ENCODE data around the gene MNDA. TPM values are rescaled to one million over a fixed set of nuclear protein-coding genes. Genes with fewer than 3 reads are reported as not detected.

MNDA gene
- 1 to 10 TPM; 2.5 to 6.2 (median 3.7) TPM for polyA plus RNA-seq (ENCODE audit: insufficient read length in 4 of 4)

DNA sequence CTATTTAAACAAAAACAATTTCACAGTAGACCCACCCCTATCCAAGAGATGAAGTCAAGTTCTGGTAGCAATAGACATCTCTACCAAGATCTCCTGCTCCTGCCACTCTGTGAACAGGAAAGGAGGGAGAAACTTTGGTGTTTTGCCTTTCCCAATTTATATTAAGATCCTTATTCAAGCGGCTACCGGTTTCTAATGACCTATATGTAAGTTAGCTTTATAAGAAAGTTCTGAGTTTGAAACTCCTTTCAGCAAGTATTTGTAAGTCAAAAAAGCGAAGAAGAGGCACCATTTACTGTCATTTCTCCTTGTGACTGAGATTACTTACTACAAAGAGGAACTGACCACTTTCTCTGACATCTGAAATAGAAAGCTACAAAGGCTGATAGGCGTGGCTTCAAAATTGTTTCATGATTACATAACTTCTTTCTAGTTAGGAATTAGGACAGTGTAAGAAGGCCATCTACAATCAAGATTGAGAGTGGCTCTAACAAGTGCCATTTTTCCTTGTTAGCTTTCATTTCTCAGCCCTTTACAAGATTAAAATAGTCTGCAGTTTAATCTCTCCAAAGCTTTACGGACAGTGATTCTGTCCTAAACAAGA, at the start of gene MNDA:
TSS of gene MNDA (plus strand) at position 448 of the 604 bp plus-strand sequence. CDS start 10,803 bp downstream, outside the sequence.
- DNase-seq (ENCODE audit: low read depth in 4 of 4, low spot score in 3 of 4) = no peak

DNA sequence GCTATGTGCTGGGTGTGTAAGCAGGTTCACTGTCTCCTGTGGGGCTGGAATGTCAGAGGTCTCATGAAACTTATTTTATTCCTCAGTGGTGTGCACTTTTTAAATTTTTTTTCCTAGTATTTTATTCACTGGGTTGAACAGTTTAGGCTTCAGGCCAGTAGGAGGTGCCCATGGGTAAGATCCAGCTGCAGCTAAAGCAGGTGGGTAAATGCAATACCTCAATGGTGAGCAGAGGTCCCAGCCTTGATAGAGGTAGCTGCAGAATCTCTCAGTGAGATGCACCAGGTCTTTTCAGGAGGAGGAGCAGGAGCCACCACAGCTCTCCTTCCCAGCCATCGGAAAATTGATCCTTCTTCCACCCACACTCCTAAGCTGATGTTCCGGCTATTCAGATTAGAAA, 37.5 kb upstream of the MNDA start:
- DNase-seq (ENCODE audit: low read depth in 4 of 4, low spot score in 3 of 4) = no peak

DNA sequence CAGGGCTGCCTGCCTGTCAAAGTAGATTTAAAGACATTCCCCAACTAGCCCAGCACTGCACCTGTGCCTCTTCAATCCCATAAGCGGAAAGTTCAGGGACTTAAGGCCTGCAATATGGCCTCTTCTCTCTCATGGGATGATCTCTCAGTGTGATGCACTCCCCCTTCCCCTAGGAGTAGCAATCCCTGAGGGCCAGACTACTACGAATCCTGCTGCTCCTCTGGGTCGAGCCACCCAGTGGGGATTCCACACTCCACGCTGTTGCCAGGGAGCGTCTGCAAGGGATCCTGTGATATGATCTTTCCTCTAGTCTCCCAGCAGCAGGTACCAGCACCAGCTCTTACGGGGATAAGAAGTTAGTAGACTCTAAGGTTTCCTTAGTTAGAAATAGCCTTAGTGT, 36.9 kb upstream of the MNDA start:
- no peak for DNase-seq (ENCODE audit: low read depth in 4 of 4, low spot score in 3 of 4)

DNA sequence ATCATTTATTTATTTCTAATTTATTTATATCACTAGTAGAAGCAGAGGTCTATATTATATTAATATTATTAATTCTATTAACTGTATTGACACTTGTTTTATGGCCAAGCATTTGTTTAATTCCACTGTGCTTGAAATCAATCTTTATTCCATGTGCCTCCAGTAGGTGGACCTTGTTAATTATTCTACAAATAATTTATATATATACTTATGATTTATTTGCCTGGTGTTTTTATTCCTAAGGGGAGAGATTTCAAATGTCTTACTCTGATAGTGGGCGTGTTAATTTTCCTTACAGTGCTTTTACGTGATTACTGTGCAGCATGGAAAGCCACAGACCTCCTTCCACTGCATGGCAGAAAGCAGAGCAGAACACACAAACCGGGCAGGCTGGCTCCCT, 32.6 kb upstream of the MNDA start:
- no peak for DNase-seq (ENCODE audit: low read depth in 4 of 4, low spot score in 3 of 4)

DNA sequence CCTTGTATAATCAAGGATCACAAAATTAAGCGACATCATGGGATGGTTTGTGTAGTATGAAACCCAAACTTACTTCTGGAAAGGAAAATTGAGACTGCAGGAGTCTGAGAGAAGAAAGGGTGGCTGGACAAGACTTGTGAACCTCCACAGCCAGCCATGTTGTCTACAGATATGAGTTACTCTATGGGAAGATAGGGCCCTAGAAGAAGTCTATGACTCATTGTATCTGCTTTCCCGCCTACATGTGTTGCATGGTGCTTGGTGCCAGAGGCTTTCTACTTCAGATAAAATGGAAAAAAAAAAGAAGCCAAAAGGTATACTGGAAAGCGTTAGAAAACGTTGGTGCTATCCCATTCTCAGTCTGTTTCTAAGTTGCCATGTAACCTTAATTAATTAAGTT, 31.5 kb upstream of the MNDA start:
- DNase-seq (ENCODE audit: low read depth in 4 of 4, low spot score in 3 of 4) = no peak

DNA sequence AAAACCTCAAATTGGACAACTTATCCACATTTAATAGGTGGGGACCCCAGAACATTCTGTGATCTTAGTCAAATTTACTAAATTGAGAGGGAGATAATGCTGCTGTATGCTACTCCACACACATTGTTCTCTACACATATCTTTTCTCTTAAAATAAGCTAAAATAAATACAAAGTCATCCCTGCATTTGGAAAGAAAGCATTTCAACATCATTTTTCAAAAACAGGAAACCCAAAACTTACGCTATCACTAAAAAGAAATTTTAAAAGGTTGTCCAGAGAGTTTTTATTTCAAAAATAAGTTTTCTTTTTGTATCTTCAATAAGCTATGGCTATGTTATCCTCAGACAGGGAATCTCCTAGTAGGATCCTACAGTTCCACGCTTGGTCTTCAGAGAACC, 30.6 kb upstream of the MNDA start:
- DNase-seq (ENCODE audit: low read depth in 4 of 4, low spot score in 3 of 4) = no peak

DNA sequence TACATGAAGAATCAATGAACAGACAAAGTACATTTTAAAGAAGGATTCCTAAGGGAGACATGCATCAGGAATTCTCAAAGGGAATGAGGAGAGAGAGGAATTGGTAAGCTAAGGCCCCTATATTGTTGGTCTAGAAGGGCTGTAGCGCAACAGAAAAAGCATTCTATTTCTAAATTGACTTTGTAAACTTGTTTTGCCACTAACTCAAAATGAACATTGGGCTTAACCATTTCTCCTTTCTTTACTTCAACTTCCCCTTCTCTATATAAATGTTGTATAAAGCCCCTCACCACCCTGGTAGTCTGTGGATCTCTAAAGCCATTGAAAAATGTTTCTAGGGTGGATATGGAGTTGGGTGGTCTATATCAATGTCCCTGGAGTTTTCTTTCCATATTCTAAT, 29.8 kb upstream of the MNDA start:
- no peak for DNase-seq (ENCODE audit: low read depth in 4 of 4, low spot score in 3 of 4)

DNA sequence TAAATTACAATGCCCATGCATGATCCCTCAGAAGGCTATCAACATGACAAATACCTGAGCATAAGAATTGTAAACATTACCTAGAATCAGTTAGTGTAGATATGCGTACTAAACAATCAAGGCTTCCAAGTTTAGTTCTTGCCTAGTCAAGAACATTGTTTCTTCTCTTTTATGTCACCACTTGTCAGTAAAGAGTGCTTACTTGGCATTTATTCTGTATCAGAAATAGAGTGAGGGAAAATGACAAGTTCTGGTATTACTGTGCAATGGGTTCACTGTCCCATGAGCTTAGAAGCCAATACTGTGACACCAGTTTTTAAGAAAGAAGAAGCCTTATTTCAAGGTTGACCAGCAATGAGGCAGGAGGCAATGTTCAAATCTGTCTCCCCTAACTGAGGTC, 27.5 kb upstream of the MNDA start:
- DNase-seq (ENCODE audit: low read depth in 4 of 4, low spot score in 3 of 4) = no peak

DNA sequence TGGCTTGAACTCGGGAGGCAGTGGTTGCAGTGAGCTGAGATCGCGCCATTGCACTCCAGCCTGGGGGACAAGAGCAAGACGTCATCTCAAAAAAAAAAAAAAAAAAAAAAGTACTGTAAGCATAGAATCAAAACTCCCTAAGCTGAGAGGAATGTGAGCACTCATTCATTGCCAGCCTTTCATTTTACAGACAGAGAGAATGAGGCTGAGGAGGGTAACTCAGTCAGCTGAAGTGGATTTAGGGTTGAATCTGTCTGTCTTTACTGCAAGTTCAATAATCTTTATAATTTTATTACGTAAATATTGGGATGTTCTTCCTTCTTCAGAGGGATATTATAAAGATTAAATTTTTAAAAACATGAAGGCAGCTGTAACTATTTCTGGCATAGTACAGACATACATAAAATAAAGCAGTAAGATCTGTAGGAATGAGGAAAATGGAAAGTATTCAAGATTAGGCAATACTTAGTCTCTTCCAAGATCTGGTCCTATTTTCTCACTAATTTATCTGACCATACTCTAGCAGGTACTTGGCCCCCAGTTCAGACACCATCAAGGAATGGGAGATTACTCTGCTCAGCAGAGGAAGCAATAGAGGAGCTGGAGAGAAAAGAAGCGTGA, 24.1 kb upstream of the MNDA start:
- DNase-seq (ENCODE audit: low read depth in 4 of 4, low spot score in 3 of 4) = no peak

DNA sequence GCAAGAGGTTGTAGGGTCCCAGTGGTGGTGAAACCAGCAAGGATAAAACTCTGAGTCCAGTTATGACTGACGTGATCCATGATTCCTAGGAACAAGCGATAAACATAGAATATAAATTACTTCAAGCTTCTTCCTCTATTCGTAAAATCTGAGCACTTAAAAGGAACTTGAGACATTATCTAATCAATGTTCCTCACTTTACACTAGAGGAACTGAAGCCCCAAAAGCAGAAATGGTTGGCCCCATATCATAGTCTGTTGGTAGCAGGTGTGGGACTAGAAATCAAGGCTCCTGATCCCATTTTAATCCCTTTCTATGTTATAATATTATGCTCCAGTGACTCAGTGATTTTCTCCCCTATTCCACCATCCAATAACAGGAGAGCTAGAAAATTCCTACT, 21.9 kb upstream of the MNDA start:
- no peak for DNase-seq (ENCODE audit: low read depth in 4 of 4, low spot score in 3 of 4)

DNA sequence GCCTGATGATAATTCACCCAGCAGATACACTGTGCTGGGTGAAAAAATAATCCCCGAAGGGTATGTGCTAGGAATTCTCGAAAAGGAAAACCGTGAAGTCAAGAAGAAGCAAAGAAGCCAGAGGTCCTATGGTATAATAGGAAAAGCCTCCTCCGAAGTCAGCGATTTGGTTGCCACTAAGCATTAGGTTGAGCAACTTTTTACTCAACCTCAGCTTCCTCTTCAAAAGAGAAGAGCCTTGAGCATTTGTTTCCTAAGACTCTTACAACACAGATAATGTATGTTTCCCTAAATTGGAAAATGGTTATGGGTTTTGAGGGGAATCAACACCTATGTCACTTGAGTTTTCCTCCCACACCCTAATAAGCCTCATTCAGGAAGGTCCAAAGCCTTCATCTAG, 21.3 kb upstream of the MNDA start:
- DNase-seq (ENCODE audit: low read depth in 4 of 4, low spot score in 3 of 4) = no peak

DNA sequence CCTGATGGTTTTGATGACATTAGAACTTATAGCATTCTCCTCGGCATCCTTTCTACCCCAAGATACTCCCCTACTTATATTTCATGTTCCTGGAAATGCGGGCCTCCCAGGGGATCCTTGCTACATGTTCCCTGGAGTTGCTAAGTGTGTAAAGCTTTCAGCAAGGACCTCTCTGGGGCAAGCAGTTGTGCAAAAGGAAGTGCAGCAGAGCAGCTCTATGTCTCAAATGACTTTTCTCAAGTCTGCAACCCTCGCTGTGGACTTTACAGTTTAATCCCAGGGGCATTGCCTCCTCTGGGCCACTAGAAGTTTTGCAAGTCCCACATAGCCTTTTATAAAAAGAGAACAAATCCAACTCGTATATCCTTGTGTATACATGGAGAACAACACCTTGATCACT, 20.8 kb upstream of the MNDA start:
- DNase-seq (ENCODE audit: low read depth in 4 of 4, low spot score in 3 of 4) = no peak

DNA sequence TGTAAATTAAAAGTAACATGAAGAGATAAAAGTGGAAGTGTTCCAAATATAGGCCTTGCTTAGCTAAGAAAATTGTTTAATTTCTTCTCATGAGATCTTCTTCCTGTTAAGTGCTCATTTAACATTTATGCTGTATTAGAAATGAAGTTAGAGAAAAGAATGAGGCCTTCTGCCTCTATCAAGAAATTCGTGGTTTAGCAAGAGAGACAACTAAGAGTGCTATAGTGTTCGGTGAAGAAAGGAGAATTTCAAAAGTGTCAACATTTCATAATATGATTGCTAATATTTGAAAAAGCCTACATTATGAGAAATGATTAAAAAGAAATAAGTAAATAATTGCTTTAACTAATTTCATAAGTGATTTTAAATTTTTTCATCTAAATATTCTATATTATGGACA, 18.8 kb upstream of the MNDA start:
- no peak for DNase-seq (ENCODE audit: low read depth in 4 of 4, low spot score in 3 of 4)

DNA sequence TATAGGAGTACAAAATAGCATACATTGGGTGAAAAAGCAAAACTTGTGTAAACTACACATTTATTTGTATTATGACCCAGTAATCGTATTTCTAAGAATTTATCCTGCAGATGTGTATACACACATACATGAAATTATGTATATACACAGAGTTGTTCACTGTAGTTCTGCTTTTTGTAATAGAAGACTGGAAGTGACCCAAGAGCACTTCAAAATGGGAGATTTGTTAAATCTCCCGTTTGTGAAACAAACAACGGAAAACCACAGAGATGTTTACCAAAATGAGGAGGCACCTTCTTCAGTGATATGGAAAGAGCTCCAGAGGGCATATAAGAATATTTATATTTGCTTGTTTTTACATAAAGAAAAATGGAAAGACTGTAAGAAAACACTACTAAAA, 18.0 kb upstream of the MNDA start:
- DNase-seq (ENCODE audit: low read depth in 4 of 4, low spot score in 3 of 4) = no peak

DNA sequence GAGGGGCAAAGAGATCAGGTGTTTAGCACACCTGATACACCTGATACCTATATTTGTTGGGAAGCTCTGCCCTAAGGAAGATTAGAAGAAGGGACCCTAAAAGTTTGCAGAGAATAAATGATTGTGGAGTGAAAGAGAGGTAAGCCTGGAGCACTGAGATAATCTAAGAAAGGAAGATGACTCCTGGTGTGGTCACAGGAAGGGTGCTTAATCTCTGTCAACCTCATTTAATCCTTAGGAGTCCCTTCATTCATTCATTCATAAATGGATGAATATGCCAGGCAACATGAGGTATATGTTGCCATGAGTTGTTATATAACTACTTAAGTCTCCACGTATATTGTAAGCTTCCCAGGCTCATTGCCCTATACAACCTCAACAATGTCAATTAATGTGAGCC, 16.2 kb upstream of the MNDA start:
- no peak for DNase-seq (ENCODE audit: low read depth in 4 of 4, low spot score in 3 of 4)

DNA sequence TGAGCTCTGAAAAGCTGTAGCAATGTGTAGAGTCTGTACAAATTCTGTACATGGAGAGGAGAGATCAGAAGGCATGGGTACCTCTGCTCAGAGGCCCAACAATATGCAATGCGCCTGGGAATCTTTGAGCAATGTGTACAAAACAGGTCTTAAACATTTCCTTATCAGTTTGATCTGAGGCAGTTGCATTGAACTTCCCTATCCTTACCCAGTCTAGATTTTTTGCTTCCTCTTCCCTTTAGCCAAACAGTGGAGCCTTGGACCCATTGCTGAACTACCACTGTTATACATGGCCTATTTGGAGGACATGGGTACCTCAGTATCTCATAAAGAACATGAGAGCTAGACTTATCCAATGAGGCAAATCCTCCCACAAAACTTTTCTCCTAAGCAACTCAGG, 12.6 kb upstream of the MNDA start:
- no peak for DNase-seq (ENCODE audit: low read depth in 4 of 4, low spot score in 3 of 4)

DNA sequence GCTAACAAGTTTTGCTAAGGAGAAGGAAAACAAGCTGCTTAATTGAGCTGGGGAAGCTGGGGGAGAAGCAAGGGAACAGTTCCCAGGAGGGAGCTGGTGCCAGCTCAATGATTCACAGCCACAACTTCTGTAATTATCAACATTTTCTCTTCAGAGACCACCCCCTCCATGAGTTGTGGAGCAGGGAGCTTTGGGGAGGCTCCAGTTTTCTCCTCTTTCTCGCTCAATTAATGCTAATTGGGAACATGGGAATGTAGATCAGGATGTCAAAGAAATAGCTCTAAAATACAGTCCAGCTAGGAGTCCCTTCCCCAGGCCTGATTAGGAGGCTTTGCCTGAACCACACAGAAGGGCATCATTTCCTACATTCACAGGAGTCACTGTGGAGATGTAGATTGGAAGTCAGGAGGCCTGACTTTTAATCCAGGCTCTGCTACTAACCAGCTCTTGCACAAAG, 12.1 kb upstream of the MNDA start:
- no peak for DNase-seq (ENCODE audit: low read depth in 4 of 4, low spot score in 3 of 4)

DNA sequence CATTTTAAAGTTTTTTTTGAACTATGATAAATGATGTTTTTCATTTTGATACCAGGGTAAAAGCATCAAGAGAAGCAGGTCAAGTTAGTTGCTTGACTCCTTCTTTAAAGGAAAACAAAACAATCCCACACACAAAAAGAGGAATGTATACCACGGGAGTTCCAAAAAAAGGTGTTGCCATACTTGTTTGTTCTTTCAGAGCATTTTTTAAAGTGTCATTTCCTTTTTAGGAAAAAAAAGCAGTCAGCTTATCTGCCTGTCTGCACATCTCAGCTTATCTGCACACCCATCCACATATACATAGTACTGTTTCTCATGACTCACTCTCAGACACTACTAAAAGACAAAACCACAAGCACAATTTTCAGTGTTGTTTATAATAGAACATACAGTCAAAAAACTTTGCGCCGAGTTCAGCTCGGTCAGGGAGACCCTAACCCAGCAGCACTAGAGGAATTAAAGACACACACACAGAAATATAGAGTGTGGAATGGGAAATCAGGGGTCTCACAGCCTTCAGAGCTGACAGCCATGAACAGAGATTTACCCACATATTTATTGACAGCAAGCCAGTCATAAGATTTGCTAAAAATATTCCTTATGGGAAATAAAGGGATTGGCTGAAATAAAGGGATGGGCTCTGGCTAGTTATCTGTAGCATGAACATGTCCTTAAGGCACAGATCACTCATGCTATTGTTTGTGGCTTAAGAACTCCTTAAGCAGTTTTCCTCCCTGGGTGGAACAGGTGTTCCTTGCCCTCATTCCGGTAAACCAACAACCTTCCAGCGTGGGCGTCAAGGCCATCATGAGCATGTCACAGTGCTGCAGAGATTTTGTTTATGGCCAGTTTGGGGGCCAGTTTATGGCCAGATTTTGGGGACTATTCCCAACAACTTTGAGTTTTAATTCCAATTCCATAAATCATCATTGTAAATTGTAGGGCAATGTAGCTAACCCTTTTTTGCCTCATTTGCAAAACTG, 11.4 kb upstream of the MNDA start:
- no peak for DNase-seq (ENCODE audit: low read depth in 4 of 4, low spot score in 3 of 4)

DNA sequence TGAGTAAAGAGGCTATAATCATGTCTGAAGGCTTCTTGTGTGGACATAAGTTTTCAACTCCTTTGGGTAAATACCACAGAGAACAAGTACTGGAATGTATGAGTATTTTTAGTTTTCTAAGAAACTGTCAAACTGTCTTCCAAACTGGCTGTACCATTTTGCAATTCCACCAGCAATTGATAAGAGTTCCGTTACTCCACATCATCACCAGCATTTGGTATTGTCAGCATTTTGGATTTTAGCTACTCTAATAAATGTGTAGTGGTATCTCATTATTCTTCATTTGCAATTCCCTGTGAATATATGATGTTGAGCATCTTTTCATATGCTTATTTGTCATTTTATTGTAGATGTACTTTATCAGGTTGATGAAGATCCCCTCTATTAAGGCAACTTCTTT, 9.4 kb upstream of the MNDA start:
- DNase-seq (ENCODE audit: low read depth in 4 of 4, low spot score in 3 of 4) = no peak

DNA sequence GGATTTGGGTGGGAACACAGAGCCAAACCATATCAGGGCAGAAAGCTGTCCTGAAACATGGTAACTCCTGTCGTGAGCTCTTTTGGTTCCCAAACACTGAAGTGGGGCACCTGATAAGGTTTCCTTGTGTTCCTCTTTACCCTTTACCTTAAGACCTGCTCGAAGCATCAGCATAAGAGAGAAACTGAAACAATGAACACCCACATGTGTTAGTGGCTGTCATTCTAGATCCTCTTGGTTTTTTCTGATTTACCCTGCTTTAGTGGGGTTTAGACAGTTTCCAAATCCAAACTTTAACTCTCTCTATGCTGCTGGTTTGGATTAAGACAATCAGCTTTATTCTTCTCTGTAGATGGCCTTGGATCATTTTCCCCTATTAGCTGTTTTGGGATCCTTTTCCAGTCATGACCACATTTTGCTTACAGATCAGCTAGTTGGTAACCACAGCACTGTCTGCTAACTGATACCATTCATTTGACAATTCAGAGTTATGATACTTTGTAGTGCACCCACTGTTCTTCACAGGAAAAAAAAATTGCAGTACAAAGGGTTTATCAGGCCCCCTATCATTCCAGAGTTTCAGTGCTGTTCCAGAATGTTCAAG, 975 bp upstream of the MNDA start:
- no peak for DNase-seq (ENCODE audit: low read depth in 4 of 4, low spot score in 3 of 4)

DNA sequence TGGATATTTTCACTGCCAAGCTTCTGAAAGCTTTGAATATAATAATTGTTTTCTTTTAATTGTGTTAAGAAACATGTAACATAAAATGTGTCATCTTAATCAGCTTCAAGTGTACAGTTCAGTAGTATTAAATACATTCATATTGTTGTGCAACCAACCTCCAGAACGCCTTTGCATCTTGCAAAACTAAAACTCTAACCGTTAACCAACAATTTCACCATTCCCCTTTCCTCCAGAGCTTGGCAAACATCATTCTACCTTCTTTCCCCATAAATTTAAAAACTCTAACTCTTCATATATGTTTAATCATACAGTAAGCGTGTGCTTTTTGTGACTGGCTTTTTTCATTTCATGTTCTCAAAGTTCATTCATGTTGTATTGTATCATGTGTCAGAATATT, 2.1 kb downstream of the MNDA start:
- no peak for DNase-seq (ENCODE audit: low read depth in 4 of 4, low spot score in 3 of 4)

Measured in right renal pelvis (tissue), 4 donors.